Pancreas (tissue), 10 donors: ENCODE results near the gene ATP6V1F. TPM values are rescaled to one million over a fixed set of nuclear protein-coding genes. Genes with fewer than 3 reads are reported as not detected.

Experiments used
- ATAC-seq, 4 donors: fragments of 200-7000 bp; cut with Tn5 transposase; one replicate each; pipeline versions ENCODE4 v1.8.0 to v1.9.1; 2020; ENCODE audit warnings: mild to moderate bottlenecking in 4 of 4, moderate library complexity in 4 of 4
- DNase-seq, 6 donors: peaks; one replicate each; pipeline ENCODE4 v3.0.0-alpha.2; 2020
- FAIRE-seq: peaks from 2 replicates; lab custom pipeline; 2012; peaks lifted over from hg19 to GRCh38; lab: Jason Lieb, UNC
- H3K27ac ChIP-seq, 4 donors: fragments of 200-600 bp; sonication (generic); 1 replicate in 3 of 4; 2 replicates in 1 of 4; pipeline versions ENCODE4 v1.5.0 to v1.8.0; 2020
- H3K27me3 ChIP-seq, 4 donors: fragments of 200-600 bp; one replicate each; pipeline ENCODE4 v1.8.0; 2021
- H3K36me3 ChIP-seq, 3 donors: fragments of 200-600 bp; sonication (generic) in 1 of 3; one replicate each; pipeline versions ENCODE4 v1.5.0 to v1.8.0; 2020 to 2021
- H3K4me1 ChIP-seq, 3 donors: fragments of 200-600 bp; one replicate each; pipeline ENCODE4 v1.8.0; 2021
- H3K4me3 ChIP-seq, 4 donors: fragments of 200-600 bp; sonication (generic) in 2 of 4; one replicate each; pipeline versions ENCODE4 v1.5.0 to v1.8.0; 2020 to 2021
- H3K9me3 ChIP-seq, 4 donors: fragments of 200-600 bp; one replicate each; pipeline ENCODE4 v1.8.0; 2021
- WGBS, 2 donors: extraction: QIAGEN DNeasy Blood & Tissue Kit; methylation state at CpG; one replicate each; pipeline ENCODE4 v1.1.7; 2013; 5-methylcytosine and 5-hydroxymethylcytosine counted together
- intact Hi-C, 3 donors: fragments of 100-400 bp; cut with DNase I; formaldehyde crosslinking; loops; one replicate each; pipeline versions ENCODE4 v1.11.1 to v1.14.2; 2022
- polyA plus RNA-seq, 2 donors: library from polyadenylated mRNA; stranded (reverse); fragments of 200-250 nt; gene quantifications; one replicate each; pipeline ENCODE4 v1.2.3, GENCODE V29; 2013
- total RNA-seq, 6 donors: library from RNA; stranded (reverse); fragmentation: NEBNext Ultra II Directional in 4 of 6; extraction: Animal tissue kit (Norgen Biotek cat#: 25700) in 4 of 6; gene quantifications; one replicate each; pipeline versions ENCODE4 v1.2.1 to v1.2.4, GENCODE V29; 2021 to 2023
- TF ChIP-seq, protein P1 (sequence below), 4 donors: fragments of 200-600 bp; sonication (generic) in 3 of 4; IDR thresholded peaks; one replicate each; pipeline versions ENCODE4 v1.5.0 to v1.8.0; 2021; ENCODE audit warnings: antibody characterized with exemption in 4 of 4
- donor health status: healthy with polysubstance abuse.
- donor health status: DM: no; HTN: no; CAD: no; lungs with moderate emphysema.
- donor health status: DM: no; HTN: no; CAD: no.
- donor health status: control.
- donor health status: control.
- donor health status: Bipolar disorder and iron deficiency.
- donor health status: DM: yes; HTN: yes; CAD: no.
- donor health status: DM: no; HTN: no; CAD: no.
- donor health status: DM: no; HTN: no; CAD: no.
- donor health status: DM: yes; HTN: yes; CAD: no.

ATP6V1F gene
- total and polyA plus RNA-seq, 8 donors, result 28.1 to 96.9 (median 45.3) TPM

DNA sequence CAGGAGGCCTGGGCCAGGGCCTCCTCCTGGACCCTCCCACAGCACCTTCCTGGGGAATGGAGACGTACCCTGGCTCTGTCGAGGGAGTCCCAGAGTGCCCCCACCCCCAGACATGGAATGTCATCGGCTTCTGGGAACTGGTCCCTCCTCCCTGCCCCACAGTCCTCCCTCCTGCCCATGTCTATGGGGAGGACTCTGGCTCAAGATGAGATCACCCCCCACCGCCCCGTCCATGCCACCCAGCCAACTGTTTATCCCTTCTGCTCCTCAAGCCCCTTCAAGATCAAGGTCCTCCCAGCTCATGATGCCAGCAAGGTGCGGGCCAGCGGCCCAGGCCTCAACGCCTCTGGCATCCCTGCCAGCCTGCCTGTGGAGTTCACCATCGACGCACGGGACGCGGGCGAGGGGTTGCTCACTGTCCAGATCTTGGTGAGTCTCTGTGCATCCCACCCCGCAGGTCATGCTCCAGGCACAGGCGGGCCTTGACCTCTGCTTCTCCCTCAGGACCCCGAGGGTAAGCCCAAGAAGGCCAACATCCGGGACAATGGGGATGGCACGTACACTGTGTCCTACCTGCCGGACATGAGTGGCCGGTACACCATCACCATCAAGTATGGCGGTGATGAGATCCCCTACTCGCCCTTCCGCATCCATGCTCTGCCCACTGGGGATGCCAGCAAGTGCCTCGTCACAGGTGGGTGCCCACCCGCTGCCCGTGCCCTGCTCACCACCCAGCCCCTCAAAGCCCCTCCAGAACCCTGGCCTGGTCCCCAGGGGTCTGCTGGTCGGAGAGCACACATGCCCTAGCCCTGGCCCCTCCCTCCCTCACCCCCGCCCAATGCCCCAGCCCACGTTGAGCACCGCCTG lies 14.1 kb upstream of the ATP6V1F start:
- Histone ChIP-seq H3K4me1 (no peaks in the 10 kb centered on the region), H3K36me3 (no peaks in the 10 kb centered on the region), H3K27me3 (no peaks in the 10 kb centered on the region), H3K27ac (no peak overlapping the region), H3K9me3 (no peaks in the 10 kb centered on the region), H3K4me3 (no peak overlapping the region)
- 88 to 92% methylated on average over 31 of the region's 31 CpGs for WGBS, 2 donors
- ATAC-seq (no peak), DNase-seq (peak in 1 of 6 donors; percentile 16), FAIRE-seq (no peak)
- TF ChIP-seq, protein P1, sequence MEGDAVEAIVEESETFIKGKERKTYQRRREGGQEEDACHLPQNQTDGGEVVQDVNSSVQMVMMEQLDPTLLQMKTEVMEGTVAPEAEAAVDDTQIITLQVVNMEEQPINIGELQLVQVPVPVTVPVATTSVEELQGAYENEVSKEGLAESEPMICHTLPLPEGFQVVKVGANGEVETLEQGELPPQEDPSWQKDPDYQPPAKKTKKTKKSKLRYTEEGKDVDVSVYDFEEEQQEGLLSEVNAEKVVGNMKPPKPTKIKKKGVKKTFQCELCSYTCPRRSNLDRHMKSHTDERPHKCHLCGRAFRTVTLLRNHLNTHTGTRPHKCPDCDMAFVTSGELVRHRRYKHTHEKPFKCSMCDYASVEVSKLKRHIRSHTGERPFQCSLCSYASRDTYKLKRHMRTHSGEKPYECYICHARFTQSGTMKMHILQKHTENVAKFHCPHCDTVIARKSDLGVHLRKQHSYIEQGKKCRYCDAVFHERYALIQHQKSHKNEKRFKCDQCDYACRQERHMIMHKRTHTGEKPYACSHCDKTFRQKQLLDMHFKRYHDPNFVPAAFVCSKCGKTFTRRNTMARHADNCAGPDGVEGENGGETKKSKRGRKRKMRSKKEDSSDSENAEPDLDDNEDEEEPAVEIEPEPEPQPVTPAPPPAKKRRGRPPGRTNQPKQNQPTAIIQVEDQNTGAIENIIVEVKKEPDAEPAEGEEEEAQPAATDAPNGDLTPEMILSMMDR (IDR thresholded peaks at IDR 0.05), result no peak
- intact Hi-C loops, result no loop called here

DNA sequence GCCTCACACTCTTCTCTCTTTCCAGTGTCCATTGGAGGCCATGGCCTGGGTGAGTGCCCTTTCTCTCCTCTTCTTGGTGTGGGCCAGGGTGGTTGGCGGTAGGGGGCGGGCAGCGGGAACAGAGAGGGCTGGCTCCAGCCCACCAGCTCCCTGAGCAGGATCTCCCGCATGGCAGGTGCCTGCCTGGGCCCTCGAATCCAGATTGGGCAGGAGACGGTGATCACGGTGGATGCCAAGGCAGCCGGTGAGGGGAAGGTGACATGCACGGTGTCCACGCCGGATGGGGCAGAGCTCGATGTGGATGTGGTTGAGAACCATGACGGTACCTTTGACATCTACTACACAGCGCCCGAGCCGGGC lies 13.5 kb upstream of the ATP6V1F start:
- Histone ChIP-seq H3K4me1 (no peaks in the 10 kb centered on the region), H3K9me3 (no peaks in the 10 kb centered on the region), H3K27me3 (no peaks in the 10 kb centered on the region), H3K27ac (no peak overlapping the region), H3K4me3 (no peak overlapping the region), H3K36me3 (no peaks in the 10 kb centered on the region)
- 92 to 93% methylated on average over 16 of the region's 16 CpGs for WGBS, 2 donors
- DNase-seq (no peak), ATAC-seq (no peak), FAIRE-seq (no peak)
- intact Hi-C loops, result no loop called here
- TF ChIP-seq, protein P1 (IDR thresholded peaks at IDR 0.05), result no peak

DNA sequence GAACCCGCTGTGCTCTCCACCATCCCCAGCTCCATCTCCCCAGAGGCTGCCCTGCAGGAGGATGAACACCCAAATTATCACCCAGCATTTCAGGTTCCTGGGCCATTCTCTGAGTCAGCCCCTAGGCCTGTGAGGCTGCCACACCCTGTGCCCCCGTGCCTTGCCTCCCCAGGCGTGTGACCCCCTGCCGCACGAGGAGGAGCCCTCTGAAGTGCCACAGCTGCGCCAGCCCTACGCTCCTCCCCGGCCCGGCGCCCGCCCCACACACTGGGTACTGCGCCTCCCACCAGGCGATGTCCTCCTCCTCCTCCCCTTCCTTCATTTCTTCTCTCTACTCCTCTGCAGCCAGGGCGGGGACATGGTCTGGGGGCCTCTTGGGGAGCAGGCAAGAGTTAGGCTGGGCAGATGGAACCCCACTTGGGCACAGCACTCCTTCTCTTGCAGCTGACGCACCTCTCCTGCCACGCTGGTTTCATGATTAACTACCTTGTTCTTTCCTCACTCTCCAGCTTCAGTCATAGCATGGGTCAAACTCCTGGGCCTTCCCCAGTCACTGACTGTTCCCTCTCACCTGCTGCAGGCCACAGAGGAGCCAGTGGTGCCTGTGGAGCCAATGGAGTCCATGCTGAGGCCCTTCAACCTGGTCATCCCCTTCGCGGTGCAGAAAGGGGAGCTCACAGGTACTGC lies 12.7 kb upstream of the ATP6V1F start:
- FAIRE-seq, result no peak
- no peak for DNase-seq
- WGBS, 2 donors, result 76 to 79% methylated on average over 18 of the region's 18 CpGs
- H3K27me3 ChIP-seq, result no peaks in the 10 kb centered on the region
- no peaks in the 10 kb centered on the region for H3K36me3 ChIP-seq
- TF ChIP-seq, protein P1 (IDR thresholded peaks at IDR 0.05), result no peak
- H3K27ac ChIP-seq, result no peak overlapping the region
- ATAC-seq, result no peak
- H3K9me3 ChIP-seq, result no peaks in the 10 kb centered on the region
- intact Hi-C loops, result no loop called here
- H3K4me3 ChIP-seq, result no peak overlapping the region
- H3K4me1 ChIP-seq, result no peaks in the 10 kb centered on the region

DNA sequence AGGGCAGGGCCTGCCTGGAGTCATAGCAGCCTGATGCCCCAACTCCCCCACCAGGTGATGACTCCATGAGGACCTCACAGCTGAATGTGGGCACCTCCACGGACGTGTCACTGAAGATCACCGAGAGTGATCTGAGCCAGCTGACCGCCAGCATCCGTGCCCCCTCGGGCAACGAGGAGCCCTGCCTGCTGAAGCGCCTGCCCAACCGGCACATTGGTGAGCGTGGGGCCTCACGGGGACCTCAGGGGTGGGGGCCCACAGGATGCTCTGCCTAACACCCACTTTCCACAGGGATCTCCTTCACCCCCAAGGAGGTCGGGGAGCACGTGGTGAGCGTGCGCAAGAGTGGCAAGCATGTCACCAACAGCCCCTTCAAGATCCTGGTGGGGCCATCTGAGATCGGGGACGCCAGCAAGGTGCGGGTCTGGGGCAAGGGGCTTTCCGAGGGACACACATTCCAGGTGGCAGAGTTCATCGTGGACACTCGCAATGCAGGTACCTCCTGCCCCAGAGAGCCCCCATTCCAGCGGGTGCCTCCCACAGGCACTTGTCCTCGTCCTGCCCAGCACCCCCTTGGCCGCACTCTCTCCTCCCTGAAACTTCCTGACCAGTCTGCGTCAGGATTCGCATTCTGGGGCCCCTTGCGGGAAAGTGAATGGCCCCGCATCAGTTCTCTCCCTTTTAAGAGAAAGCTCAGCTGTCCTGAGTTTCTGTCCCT lies 10.0 kb upstream of the ATP6V1F start:
- no peaks in the 10 kb centered on the region for H3K27me3 ChIP-seq
- H3K4me1 ChIP-seq, result no peaks in the 10 kb centered on the region
- TF ChIP-seq, protein P1 (IDR thresholded peaks at IDR 0.05), result no peak
- no peak overlapping the region for H3K4me3 ChIP-seq
- WGBS, 2 donors, result 70 to 75% methylated on average over 28 of the region's 28 CpGs
- ATAC-seq, result no peak
- intact Hi-C loops, result no loop called here
- no peak overlapping the region for H3K27ac ChIP-seq
- H3K9me3 ChIP-seq, result no peaks in the 10 kb centered on the region
- no peak for FAIRE-seq
- no peak for DNase-seq
- no peaks in the 10 kb centered on the region for H3K36me3 ChIP-seq
